Body of pancreas (tissue), 4 donors: ENCODE data around the gene BPIFA3.

ENCODE experiments used
- POLR2A ChIP-seq, 3 donors: fragments of 450-650 bp; IDR thresholded peaks; one replicate each; pipeline ENCODE4 v1.6.1; 2016; ENCODE audit warnings: antibody characterized with exemption in 3 of 3, mild to moderate bottlenecking in 2 of 3
- TF ChIP-seq, protein P1 (sequence below), 7 experiments: fragments of 450-650 bp in 4 of 7; fragments of 200-600 bp in 3 of 7; sonication (generic) in 3 of 7; IDR thresholded peaks; one replicate each; pipeline ENCODE4 v1.5.1; 2016 to 2019; ENCODE audit warnings: antibody characterized with exemption in 7 of 7

DNA sequence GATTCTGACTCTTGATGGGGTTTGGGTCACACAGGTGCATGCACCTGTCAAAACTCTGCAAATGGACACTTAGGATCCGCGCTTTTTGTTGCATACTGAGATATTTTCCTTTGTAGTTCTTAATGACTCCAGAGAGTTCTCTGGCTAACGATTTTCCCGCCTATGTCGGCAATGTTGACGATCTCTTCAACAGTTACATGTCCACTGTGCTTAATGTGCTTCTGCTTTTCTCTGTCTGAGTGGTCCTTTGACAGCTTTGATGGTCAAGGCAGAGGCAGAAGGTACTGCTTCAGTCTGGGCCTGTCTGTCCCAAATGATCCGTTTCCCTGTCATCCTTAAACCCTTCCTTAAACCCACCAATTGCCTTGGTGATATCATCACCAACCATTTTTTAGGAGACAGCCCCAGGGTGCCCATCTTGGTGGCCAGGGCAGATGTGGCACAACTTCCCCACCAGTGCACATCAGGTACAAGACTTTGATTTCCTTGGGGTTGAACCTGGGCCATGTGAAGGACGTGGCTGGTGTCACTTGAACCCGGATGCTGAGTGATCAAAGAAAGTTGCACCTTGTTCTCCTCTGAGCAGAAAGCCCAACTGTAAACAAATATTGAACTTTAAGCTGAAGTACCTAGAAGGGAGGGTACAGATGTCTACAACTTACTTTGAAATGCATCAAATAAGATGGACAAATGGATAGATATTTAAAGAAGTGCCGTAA is 55.2 kb downstream of the BPIFA3 start:
- TF ChIP-seq, protein P1, sequence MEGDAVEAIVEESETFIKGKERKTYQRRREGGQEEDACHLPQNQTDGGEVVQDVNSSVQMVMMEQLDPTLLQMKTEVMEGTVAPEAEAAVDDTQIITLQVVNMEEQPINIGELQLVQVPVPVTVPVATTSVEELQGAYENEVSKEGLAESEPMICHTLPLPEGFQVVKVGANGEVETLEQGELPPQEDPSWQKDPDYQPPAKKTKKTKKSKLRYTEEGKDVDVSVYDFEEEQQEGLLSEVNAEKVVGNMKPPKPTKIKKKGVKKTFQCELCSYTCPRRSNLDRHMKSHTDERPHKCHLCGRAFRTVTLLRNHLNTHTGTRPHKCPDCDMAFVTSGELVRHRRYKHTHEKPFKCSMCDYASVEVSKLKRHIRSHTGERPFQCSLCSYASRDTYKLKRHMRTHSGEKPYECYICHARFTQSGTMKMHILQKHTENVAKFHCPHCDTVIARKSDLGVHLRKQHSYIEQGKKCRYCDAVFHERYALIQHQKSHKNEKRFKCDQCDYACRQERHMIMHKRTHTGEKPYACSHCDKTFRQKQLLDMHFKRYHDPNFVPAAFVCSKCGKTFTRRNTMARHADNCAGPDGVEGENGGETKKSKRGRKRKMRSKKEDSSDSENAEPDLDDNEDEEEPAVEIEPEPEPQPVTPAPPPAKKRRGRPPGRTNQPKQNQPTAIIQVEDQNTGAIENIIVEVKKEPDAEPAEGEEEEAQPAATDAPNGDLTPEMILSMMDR (IDR thresholded peaks at IDR 0.05), result no peak
- TF ChIP-seq POLR2A (IDR thresholded peaks at IDR 0.05), result no peak
